K562 (cell line): ENCODE measurements around the gene PDZD2. TPM values are rescaled to one million over a fixed set of nuclear protein-coding genes. Genes with fewer than 3 reads are reported as not detected.

Experiments used
- ERF ChIP-seq: fragments of 450-650 bp; formaldehyde crosslinking; IDR thresholded peaks from 2 replicates; pipeline ENCODE4 v1.4.0; 2020; ENCODE audit warnings: mild to moderate bottlenecking, mixed read lengths
- HDAC3 ChIP-seq: fragments of 450-650 bp; IDR thresholded peaks from 2 replicates; pipeline ENCODE4 v1.6.1; 2018; ENCODE audit warnings: borderline replicate concordance, mild to moderate bottlenecking, moderate library complexity; ENCODE audit not compliant: partially characterized antibody
- HMG20B ChIP-seq: fragments of 250-450 bp; sonication (Bioruptor Pico); IDR thresholded peaks from 2 replicates; pipeline ENCODE4 v1.5.0; 2021; ENCODE audit warnings: mild to moderate bottlenecking
- HMGXB4 ChIP-seq: sonication (generic); formaldehyde crosslinking; IDR thresholded peaks from 2 replicates; pipeline ENCODE4 v1.8.1; 2023; ENCODE audit warnings: mild to moderate bottlenecking, missing genetic modification reagents
- LEF1 ChIP-seq: fragments of 450-650 bp; IDR thresholded peaks from 2 replicates; pipeline ENCODE4 v1.6.1; 2016; ENCODE audit warnings: mild to moderate bottlenecking
- MECOM ChIP-seq: fragments of 250-450 bp; sonication (Bioruptor Pico); IDR thresholded peaks from 2 replicates; pipeline ENCODE4 v1.8.0; 2022; ENCODE audit warnings: inconsistent platforms
- NFATC3 ChIP-seq: fragments of 450-650 bp; IDR thresholded peaks from 2 replicates; pipeline ENCODE4 v1.6.1; 2017; ENCODE audit warnings: mild to moderate bottlenecking
- RHOXF2B ChIP-seq: fragments of 250-450 bp; sonication (Bioruptor Pico); conservative IDR thresholded peaks from 2 replicates; pipeline ENCODE4 v1.5.1; 2021
- TCFL5 ChIP-seq: fragments of 250-450 bp; sonication (Bioruptor Pico); conservative IDR thresholded peaks from 2 replicates; pipeline ENCODE4 v1.6.1; 2021; ENCODE audit warnings: mild to moderate bottlenecking, moderate library complexity, matching md5 sums
- ZNF445 ChIP-seq: fragments of 250-450 bp; sonication (Bioruptor Pico); IDR thresholded peaks from 2 replicates; pipeline ENCODE4 v1.4.0; 2020; ENCODE audit warnings: low read depth, mild to moderate bottlenecking, moderate library complexity
- ZNF639 ChIP-seq, 2 experiments: fragments of 200-800 bp in 1 of 2; sonication (Bioruptor generic) in 1 of 2; sonication (generic) in 1 of 2; formaldehyde crosslinking in 1 of 2; IDR thresholded peaks in 1 of 2; conservative IDR thresholded peaks in 1 of 2; 2 replicates each; pipeline versions ENCODE4 v1.5.0 to v1.6.1; 2016 to 2020; ENCODE audit warnings: missing compliant biosample characterization in 1 of 2, missing genetic modification characterization in 1 of 2, missing genetic modification reagents in 1 of 2
- polyA plus RNA-seq, 8 experiments: library from polyadenylated mRNA; depleted of rRNA in 4 of 8; stranded (reverse) in 5 of 8; unstranded in 3 of 8; fragments of >200 nt; fragmentation: Nextera tagmentation in 2 of 8; fragmentation: Illumina TruSeq in 1 of 8; extraction: Ambion mirVana in 2 of 8; extraction: Trizol in 1 of 8; gene quantifications; 2 replicates each; pipeline versions ENCODE4 v1.2.1 to v1.2.3, GENCODE V29; 2011 to 2014; ENCODE audit warnings: inconsistent platforms in 1 of 8, missing spikeins in 1 of 8
- total RNA-seq, 7 experiments: library from RNA; depleted of rRNA in 6 of 7; stranded (reverse); fragments of >200 nt in 6 of 7; fragmentation: Illumina TruSeq in 2 of 7; extraction: Trizol in 2 of 7; gene quantifications; 2 replicates each; pipeline versions ENCODE4 v1.2.1 to v1.2.3, GENCODE V29; 2011 to 2021; ENCODE audit warnings: low replicate concordance in 1 of 7

PDZD2 gene
- total and polyA plus RNA-seq, 9 of the 15 experiments (the other 6 are each of a cell fraction or from before 2014, with no cell fraction given): 0.02 to 0.08 (median 0.04) TPM; not detected in 6

- TF ChIP-seq NFATC3 (no peak), HMG20B (CRISPR knock-in tag) (no peak), ZNF639 (CRISPR knock-in tag; conservative IDR thresholded peaks at IDR 0.05 in 1 of 2, IDR thresholded peaks at IDR 0.05 in 1 of 2) (no peak), TCFL5 (CRISPR knock-in tag) (no peak), ZNF445 (no peak), ERF (CRISPR knock-in tag) (no peak), HDAC3 (no peak), RHOXF2B (no peak), LEF1 (no peak), MECOM (CRISPR knock-in tag) (no peak), HMGXB4 (CRISPR knock-in tag) (no peak)
These were observed 323.4 kb downstream of the PDZD2 start (continued) for GRCh38 chr5:31962351-31962751.
